Stimulated activated naive CD8-positive, alpha-beta T cell treated with anti-CD3 and anti-CD28 coated beads, Interleukin-15, Interleukin-2, amounts not matched to agents 100 U/mL and 50 U/mL, for 24 hours (primary cell): ENCODE results near the gene SYNGR2.
"Not testable (repeated sequence)": the region's sequence is repeated elsewhere in the genome, so short reads cannot be mapped to it uniquely, and the experiment has no call there.

Experiments
- ATAC-seq: fragments of 150-1000 bp; cut with Tn5 transposase; one replicate; pipeline ENCODE4 v1.10.0; 2021
- DNase-seq: peaks from one replicate; pipeline ENCODE4 v3.0.0; 2021

The SYNGR2 gene

GRCh38 chr17:78171591-78172248 is 3.3 kb downstream of the SYNGR2 start:
- not testable (repeated sequence) for ATAC-seq, DNase-seq

- no peak for ATAC-seq
- peak; percentile 33 for DNase-seq
These were observed 4.1 kb downstream of the SYNGR2 start for GRCh38 chr17:78172249-78173051.

DNA sequence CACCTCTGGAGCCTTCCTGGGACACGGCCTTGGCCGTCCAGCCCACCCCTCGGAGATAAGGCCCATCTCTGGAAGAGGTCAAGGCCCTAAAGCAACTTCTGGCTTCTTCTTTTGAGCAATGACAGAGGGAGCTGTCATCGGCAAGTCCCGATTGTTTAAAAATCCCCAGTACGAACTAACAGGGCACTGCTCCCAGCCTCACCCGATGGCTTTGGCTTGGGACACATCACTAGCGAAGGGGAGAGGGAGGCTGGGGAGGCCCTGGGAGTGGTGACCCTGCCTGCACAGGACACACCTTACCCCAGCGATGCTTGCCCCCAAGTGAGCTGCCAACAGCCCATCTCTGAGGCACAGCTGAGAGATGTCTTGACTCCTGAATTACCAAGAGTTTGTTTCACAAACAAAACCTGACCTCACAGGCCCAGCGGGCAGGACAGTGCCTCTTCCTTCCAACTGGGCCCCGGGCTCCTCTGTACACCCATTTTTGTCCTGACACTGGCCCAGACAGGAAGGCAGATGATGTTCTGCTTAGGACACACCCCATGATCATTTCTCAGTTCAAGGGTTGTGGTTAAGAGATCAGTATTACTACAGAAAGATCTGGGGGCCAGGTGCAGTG is 4.8 kb downstream of the SYNGR2 start:
- ATAC-seq, result no peak

GRCh38 chr17:78174346-78174869 is 6.0 kb downstream of the SYNGR2 start:
- ATAC-seq, result no peak
- no peak for DNase-seq

More for the DNA sequence above, 4.8 kb downstream of the SYNGR2 start:
- no peak for DNase-seq

GRCh38 chr17:78174870-78175642 is 6.7 kb downstream of the SYNGR2 start:
- no peak for ATAC-seq
- DNase-seq, result no peak

DNA sequence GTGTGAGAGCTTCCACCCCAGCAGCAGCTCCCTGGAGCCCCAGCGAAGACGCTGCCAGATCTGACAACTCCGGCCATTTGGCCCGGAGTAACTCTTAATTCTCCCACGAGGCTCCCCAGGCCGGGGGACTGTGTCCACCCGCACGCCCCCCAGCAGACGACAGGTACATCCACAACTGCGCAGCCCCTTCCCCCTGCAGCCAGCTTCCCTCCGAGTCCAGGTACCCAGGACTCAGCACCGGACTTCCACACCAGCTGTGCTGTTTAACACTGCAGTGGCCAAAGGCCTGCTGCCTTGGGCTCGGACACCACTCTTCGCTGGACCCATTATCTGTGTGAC is 7.2 kb downstream of the SYNGR2 start:
- DNase-seq (no peak), ATAC-seq (no peak)

GRCh38 chr17:78176548-78177025 is 8.2 kb downstream of the SYNGR2 start:
- DNase-seq (peak; percentile 83), ATAC-seq (peak; percentile 75)

DNA sequence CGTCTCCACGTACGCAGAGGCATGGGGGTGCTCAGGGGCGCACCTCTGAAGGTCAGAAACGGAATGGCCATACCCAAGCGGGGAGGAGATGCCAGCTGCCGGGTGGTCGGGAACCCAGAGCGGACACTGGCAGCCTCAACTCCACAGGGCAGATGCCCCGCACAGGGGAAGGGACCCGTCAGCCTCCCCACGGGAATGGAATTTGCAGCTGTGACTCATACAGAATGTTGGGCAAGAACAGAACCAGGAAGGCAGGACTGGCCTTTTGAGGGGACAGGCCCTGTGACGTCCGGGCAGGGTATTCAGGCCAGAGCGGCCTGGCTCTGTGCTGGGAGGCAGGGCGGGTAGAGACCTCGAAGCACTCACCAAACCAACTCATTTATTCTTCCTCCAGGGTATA is 11.0 kb downstream of the SYNGR2 start:
- DNase-seq (no peak), ATAC-seq (no peak)

- DNase-seq (no peak), ATAC-seq (no peak)
These were observed 11.7 kb downstream of the SYNGR2 start for GRCh38 chr17:78180083-78180482.

DNA sequence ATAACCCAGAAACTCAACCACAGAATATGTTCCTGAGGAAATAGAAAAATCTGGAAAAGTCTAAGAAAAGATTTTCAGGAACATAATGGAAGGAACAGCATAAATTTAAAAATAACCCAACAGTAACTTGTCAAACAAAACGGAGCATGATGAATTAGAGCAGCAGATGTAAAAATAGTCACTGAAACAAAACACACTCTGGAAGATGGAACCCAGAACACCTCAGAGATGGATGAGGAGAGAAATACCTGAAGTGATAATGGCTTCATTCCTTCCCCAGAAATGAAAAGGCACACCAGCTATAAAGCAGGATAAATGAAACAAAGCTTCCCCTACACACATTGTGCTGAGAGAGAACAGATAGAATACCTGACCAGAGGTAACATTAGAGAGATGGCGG is 12.1 kb downstream of the SYNGR2 start:
- DNase-seq (no peak), ATAC-seq (no peak)

GRCh38 chr17:78182504-78182903 is 14.1 kb downstream of the SYNGR2 start:
- DNase-seq (no peak), ATAC-seq (no peak)

DNA sequence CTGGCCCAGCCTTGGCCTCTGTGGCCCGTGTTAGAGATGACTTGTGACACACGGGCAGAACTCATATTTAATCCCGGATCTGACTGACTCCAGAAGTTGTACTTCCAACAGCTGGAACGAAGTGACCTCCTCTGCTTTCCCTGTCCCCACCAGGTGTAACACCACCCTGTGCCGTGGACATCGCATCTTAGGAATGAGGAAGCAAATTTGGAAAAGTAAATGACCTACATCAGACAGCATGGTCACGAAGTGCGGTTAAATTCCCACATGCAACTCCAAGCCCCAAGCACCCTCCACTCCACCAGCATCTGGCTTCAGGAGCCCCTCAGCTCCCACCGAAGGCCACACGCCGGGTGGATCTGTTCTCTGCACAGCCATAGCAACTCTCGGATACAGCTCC is 15.5 kb downstream of the SYNGR2 start:
- DNase-seq (no peak), ATAC-seq (no peak)

- ATAC-seq (no peak), DNase-seq (no peak)
These were observed 16.0 kb downstream of the SYNGR2 start for GRCh38 chr17:78184351-78184750.

- DNase-seq (no peak), ATAC-seq (no peak)
These were observed 16.5 kb downstream of the SYNGR2 start for GRCh38 chr17:78184868-78185267.

DNA sequence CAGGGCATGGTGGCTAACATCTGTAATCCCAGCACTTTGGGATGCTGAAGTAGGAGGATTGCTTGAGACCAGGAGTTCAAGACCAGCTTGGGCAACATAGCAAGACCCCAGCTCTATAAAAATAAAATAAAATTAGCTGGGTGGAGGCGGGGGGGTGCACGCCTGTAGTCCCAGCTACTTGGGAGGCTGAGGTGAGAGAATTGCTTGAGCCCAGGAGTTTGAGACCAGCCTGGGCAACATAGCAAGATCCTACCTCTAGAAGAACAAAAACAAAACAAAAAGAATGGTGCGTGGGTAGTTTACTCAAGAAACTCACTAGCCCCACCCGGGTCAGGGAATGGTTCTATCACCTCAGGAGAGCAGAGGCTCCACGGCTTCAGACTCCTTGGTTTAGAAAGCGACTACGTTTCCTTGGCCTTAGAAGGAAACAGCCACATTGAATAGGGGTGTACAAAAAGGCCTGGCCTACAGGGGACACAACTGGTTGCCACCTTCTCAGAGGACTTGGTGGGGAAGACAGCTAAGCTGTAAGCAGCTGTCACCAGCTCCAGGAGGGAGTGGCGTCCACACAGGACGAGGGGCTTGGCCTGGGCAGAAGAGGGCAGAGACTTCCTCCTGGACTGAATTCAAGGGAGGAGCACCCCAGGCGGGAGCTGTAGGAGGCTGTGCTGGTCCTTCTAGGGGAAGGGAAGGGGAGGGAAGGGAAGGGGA is 17.8 kb downstream of the SYNGR2 start:
- no peak for DNase-seq
- ATAC-seq, result no peak

DNA sequence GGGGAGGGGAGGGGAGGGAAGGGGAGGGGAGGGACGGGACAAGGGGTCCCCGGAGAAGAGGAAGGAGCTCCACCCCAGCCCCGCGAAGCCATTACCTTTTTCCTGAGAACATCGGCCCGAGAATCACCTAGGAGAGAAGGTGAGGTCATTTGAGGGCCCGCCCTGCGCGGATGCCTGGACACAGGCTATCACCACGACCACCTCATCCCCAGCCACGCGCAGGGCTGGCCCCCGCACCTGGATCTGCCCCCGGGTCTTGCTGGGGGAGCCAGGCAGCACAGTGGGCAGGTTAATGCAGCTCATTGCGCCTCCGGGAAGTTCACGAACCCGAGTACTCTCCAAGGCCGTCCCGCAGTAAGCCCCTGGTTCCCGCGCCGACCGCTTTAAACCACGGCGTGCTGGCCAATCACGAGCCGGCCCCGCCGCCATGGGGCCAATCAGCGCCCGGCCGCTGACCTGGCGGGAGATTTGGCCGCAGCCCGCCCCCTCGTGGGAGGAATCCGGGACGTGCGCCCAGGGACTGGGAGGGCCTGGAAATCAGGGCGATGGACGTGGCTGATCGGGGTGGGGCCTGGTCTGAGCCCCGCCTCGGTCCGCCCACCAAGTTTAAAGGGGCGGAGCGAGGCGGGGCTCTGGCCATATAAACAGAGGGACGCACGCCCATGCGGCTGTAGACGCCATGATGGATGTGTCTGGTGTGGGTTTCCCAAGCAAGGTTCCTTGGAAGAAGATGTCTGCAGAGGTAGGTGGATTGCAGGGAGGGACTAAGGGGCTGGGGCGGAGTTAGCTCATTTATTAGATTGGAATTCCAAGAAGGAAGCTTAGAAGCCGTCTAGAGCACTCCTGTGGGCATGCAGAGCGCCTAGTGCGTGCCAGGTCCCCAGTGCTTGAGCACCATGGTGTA is 18.6 kb downstream of the SYNGR2 start, which contains the start of the genes AFMID and TK1:
Gene AFMID (plus strand): TSS at position 671 of the 904 bp plus-strand sequence. CDS start 9 bp downstream, at position 680.
Gene TK1 (minus strand): TSS at position 361 of the 904 bp plus-strand sequence. CDS start 58 bp downstream, at position 303.
- ATAC-seq (peak; percentile 98), DNase-seq (peak; percentile 99)

- no peak for ATAC-seq
- DNase-seq, result no peak
These were observed 28.3 kb downstream of the SYNGR2 start for GRCh38 chr17:78196716-78197115.

- ATAC-seq (no peak), DNase-seq (no peak)
These were observed 28.9 kb downstream of the SYNGR2 start for GRCh38 chr17:78197147-78197832.

DNA sequence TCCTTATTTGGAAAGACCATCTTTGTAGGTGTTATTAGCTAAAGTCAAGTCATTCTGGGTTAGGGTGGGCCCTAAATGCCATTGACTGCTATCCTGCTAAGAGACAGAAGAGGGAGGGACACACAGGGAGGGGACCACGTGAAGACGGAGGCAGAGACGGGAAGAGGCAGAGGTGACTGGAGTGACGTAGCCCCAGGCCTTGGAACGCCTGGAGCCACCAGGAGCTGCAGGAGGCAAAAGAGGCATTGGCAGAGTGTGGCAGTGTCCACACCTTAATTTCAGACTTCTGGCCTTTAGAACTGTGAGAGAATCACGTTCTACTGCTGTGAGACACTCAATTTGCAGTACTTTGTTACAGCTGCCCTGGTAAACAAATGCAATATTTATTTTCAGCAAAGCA is 32.1 kb downstream of the SYNGR2 start:
- DNase-seq (no peak), ATAC-seq (no peak)

DNA sequence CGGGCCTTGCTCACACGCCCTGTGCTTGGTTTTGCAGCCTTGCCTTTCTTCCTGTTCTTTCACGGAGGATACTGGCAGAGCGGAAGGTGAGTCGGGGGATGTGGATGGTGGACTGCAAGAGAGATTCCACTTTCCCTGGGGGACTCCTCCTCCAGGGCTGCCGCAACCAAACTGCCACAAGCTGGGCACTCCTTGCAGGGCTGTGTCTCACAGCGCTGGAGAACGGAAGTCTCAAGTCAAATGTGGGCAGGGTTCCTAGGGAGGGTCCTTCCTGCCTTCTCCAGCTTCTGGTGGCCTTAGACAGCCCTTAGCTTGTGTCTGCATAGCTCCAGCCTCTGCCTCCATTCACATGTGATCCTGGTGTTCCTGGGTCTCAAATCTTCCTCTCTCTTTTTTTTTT is 34.3 kb downstream of the SYNGR2 start:
- DNase-seq (no peak), ATAC-seq (no peak)
